Stimulated activated CD4-positive, alpha-beta T cell treated with anti-CD3 and anti-CD28 coated beads, TNF-alpha, amount 100 ng/mL, for 1 hour (primary cell): Measurements from ENCODE around the gene AMDHD2.

Experiments
- DNase-seq, 3 donors: peaks; one replicate each; pipeline ENCODE4 v3.0.0-alpha.2; 2020; ENCODE audit warnings: low read depth in 3 of 3, low spot score in 1 of 3

The AMDHD2 gene

DNA sequence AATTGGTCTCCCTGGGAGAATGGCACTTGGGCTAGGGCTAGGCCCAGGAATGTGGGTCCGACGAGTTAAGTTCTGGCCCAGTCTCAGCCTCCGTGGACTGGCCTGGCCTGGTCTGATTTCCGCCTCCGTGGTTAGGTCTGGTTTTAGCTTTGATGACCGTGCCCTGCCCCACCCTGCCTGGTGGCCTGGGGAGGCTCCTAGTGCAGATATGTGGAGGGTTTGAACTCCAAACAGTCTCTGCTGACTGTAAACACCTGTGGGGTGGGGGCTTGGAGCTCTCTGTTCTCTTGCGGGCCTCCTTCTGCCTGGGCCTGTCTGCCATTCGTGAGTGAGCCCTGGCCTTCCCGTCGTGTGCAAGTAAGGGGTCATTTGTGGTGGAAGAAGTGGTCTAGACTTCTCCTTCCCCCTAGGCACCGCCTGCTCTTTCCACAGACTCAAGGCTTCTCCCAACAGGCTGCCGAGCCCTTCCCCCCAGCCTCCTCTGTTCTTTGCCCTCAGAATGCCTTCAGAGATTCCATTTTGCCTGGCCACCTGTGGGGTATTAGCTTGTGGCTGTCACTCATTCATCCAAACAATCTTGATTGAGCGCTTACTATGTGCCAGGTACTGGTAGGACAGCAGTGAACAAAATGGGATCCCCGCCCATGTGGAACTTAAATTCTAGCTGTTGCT lies 4.9 kb upstream of the AMDHD2 start:
- DNase-seq = no peak

DNA sequence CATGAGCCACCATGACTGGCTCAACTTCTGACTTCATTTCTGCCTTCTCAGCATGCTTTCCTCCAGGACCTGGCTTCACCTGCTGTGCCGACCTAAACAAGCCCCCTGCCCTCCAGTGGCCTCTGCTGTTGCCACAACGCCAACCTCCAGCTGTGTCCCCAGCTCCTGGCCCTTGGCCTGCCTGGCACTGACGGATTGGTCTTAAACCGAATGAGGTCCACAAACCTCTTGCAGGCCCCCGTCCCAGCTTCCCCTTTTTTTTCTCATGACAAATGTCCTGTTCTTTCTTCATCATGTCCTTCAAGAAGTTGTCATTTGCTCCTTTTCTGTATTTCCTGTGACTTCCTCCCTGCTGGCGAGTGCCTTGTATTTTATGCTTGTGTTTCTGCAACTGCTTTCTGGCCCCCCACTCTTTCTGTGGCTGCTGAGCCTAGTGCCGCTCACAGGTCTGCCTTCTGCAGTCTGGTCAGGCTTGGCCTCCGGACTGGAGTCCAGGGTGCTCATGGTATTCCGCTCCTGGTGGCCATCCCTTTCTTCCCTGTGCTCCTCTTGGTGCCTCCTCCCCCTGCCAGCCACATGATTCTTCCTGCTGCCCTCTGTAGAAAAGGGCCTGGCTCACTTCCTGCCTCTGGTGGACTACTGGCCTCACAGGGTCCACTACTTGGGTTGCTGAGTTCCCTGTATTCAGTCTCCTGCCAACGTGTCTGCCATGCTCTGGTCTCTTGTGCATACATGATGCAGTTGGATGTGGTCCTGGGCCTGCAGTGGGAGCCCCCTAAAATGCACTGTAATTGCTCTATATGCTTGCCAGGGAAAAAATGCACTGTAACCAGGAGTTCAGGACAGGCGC lies 3.6 kb upstream of the AMDHD2 start:
- DNase-seq = no peak

DNA sequence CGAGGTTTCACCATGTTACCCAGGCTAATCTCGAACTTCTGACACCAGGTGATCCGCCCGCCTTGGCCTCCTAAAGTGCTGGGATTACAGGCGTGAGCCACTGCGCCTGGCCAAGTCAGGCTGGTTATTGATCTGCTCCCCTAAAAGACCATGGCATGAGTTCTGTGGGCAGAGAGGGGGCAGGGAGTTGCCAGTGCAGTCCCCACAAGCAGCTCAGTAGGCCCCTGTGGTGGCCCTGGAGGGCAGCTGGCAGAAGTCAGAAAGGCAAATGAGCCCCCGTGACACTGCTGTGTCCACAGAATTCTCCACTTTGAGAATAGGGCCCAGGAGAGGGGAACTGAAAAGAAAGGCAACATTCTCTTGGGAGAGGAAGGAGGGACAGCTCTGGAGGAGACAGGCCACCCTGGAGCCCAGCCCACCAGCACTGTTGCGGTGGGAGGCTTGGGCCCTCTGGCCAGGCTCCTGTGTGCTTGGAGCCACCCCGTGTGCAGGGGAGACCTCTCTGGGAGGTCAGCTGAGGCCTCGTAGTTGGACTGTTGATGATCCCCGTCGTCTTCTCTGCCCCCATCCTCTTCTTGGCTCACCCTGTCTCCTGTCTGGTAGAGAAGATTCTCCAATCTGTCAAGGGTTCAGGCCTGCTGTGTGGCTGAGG lies 2.1 kb upstream of the AMDHD2 start:
- DNase-seq = no peak

DNA sequence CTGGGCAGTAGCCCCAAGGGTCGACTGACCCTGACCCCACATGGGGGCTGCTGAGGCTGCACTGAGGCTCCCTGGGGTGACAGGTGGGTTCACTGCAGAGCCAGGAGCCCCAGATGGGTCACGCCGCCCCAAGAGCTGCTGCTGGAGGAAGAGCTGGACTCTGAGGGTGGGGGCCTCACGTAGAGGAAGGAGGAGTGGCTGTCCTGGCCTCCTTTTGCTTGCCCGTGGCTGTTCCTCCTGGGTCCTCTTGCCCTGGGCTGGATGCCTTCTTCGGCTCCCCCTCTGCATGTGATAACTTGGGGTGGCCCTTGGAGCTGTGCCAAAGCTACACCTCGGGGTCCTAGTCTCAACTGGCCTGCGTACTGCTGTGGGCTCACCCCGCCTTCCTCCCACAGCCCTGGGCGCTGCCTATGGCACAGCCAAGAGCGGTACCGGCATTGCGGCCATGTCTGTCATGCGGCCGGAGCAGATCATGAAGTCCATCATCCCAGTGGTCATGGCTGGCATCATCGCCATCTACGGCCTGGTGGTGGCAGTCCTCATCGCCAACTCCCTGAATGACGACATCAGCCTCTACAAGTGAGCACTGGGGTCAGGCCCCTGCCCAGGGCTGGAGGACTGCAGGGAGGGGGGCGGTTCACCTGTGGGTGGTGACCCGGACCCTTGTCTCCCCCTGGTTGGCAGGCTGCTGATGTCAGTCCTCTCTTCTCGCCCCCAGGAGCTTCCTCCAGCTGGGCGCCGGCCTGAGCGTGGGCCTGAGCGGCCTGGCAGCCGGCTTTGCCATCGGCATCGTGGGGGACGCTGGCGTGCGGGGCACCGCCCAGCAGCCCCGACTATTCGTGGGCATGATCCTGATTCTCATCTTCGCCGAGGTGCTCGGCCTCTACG lies 1.1 kb upstream of the AMDHD2 start:
- no peak for DNase-seq

DNA sequence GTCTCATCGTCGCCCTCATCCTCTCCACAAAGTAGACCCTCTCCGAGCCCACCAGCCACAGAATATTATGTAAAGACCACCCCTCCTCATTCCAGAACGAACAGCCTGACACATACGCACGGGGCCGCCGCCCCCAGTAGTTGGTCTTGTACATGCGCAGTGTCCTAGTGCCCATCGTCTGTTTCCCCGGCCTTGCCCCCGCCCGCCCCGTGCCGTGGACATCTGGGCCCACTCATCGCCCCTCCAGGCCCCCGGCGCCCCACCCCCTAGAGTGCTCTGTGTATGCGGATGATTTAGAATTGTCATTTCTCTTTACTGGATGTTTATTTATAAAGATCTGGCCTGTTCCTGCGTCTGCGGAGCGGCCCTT lies 475 bp upstream of the AMDHD2 start:
- no peak for DNase-seq

DNA sequence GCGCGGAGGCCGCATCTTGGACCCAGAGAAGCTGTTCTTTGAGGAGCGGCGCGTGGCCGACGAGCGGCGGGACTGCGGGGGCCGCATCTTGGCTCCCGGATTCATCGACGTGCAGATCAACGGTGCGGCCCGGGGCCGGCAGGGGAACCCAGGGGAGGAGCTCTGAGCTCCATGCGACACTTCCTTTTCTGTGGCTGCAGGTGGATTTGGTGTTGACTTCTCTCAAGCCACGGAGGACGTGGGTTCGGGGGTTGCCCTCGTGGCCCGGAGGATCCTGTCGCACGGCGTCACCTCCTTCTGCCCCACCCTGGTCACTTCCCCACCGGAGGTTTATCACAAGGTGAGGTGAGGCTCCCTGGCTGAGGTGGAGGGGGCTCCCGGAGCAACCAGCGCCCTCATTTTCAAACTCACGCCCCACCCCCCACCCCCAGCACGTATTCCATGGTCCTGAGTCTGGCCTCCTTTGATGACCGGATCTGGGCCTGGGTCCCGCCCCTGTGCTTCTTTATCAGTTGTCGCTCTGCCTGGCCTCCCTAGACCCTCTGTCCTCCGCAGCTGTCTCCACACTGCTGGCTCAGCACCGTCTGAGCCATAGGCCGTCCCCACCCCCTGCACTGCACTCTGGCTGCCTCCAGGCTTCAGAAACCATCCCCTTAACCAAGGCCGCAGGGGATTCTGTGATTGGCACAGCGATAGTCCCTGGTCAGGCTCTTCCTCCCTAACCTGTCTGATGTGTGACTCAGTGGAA lies 787 bp downstream of the AMDHD2 start:
- DNase-seq = no peak

DNA sequence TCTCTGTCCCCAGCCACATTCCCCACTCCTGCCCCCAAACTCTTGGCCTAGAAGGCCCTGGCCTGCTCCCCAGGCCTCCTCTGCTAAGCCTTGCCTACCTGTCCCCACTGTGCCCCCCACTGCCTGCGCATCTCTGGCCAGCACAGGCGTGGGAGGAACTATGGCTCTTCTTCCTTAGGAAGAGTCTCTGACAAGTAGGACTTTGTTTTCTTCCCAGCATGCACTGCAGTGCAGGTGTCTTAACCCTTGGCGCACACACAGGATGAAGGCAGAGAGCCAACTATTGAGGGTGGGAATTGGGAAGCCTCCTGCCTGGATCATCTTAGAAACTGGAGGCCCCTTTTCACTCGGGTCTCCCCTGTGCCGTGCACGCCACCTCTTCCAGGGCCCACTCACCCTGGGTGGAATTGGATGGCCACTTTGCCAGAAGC lies 3.6 kb downstream of the AMDHD2 start:
- no peak for DNase-seq

DNA sequence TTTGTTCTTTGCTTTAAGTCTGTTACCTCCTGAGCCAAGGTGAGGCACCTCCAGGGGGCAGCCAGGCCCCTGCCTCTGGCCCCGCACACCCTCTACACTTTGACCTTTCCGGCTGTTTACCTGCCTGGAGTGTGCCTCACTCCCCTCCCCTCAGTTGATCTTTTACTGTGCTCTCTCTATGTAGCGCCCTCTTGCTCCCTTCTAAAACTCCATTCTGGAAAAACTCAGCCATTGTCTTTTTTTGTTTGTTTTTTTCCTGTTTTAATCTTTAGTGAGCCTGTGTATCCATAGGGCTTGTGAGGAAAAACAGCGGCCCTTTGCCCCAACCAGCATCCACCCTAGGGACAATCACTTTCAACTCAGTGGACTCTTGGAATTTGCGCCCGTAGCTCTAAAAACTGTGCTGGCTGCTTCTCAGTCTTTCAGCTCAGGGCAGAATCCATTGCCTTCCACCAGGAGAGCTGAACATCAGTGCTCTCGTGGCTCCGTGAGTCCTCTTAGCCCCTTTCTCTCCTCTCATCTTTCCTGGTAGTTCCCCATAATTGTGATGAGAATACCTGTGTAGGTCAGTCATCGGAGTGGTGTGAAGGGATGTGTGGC lies 4.3 kb downstream of the AMDHD2 start:
- DNase-seq = no peak

DNA sequence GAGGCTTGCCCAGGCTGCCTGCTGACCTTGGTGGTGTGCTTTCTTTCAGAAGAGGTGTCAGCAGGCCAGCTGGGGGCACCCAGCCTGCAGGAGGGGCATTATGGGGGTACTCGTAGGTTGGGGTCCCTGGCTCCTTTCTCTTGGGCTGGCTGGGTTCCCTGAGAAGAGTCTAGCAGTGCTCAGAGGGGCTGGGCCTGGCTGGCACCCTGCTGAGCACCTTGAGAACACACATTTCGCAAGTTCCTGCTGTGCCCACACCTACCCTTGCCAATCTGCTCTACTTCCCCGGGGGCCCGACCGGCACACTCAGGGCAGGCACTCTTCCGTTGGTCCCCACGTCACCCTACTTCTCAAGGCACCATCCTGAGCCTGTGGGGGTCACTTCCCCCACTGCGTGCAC lies 6.0 kb downstream of the AMDHD2 start:
- DNase-seq = no peak

DNA sequence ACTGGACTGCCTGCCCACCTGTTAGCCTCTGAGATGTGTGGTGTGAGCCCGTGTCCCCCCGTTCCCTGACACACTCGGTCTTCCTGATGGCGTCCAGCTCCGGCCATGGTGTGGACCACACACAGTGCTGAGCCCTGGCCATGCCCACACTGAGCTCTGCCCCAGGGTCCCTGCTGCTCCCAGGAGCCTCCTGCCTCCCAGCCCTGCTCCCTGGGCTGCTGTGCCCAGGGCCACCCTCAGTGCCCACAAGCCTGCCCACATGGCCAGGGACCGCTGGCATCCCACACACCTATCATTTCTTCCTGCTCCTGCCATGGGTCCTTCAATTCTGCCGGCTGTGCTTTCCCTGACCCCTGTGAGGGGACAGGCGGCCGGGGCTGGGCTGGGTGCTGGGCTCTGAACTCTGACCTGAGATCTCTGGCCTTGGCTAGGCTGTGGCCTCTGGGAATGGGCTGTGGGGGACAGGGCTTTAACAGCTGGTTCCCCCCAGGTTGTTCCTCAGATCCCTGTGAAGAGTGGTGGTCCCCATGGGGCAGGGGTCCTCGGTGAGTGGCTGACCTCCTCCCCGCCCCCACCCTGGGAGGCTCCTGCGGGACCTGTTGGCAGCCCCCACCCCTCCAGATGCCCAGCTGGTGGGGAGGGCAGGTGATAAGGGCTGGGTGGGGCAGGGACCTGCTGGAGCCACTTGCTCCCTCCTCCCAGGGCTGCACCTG lies 7.1 kb downstream of the AMDHD2 start:
- no peak for DNase-seq

DNA sequence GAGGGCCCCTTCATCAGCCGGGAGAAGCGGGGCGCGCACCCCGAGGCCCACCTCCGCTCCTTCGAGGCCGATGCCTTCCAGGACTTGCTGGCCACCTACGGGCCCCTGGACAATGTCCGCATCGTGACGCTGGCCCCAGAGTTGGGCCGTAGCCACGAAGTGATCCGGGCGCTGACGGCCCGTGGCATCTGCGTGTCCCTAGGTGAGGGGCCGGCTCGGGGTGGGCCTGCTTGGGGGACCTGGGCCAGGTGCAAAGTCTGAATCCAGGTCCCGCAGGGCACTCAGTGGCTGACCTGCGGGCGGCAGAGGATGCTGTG lies 7.6 kb downstream of the AMDHD2 start:
- no peak for DNase-seq

DNA sequence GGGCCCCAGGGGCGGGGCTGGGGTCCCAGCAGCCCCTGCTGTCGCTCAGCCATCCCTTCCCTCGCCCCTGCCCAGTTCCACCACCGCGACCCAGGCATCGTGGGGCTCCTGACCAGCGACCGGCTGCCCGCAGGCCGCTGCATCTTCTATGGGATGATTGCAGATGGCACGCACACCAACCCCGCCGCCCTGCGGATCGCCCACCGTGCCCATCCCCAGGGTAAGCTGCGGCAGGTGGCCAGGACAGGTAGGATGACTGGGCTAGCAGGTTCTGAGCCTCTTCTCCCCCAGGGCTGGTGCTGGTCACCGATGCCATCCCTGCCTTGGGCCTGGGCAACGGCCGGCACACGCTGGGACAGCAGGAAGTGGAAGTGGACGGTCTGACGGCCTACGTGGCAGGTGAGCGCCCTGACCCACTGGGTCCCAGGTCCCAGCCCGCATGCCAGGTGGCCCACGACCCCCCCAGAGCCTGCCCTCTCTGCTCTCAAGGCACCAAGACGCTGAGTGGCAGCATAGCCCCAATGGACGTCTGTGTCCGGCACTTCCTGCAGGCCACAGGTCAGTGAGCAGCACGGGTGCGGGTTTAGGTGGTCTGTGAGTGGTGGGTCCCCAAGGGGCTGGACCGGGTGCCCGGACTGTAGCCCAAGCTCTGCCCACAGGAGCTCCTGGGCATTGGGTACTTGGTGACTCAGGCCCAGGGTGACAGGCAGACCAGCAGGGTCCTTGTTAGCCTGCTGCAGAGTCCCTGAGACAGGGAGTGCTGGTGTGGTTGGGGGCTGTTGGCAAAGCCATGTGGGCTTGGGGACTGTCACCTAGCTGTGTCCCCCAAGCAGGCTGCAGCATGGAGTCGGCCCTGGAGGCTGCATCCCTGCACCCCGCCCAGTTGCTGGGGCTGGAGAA lies 8.2 kb downstream of the AMDHD2 start:
- DNase-seq = no peak

DNA sequence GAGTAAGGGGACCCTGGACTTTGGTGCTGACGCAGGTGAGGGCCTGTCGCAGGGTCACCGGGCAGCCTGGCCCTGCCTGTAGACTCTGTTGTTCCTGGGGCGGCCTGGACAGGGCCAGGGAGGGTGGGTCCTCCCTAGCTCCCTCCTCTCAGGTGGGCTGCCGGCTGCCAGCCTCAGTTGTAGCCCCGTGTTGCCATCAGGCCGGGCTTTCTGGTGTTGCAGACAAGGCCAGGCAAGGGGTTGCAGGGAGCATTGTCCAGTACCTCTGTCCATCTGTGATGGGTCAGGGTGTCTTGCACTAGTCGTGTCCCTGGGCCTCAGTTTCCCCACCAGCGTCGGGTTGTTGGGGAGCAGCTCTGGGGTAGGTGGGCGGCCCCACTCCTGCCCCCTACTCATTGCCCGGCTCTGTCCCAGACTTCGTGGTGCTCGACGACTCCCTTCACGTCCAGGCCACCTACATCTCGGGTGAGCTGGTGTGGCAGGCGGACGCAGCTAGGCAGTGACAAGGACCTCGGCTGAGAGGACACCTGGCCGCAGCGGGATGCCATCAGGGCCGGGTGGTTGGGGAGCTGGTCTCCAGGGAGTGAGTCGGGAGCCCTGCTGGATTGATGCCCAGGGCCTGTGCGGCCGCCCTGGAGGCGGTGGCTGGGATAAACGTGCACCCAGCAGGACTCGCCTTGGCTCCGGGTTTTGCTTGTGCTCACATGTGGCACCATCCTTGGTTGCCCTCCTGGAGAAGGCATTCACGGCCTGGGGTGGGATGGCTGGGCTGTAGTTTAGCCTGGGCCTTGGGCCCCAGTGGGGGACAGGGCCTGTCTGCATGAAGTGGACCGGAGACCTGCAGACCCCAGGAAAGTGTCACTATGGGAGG lies 9.1 kb downstream of the AMDHD2 start:
- DNase-seq = no peak

DNA sequence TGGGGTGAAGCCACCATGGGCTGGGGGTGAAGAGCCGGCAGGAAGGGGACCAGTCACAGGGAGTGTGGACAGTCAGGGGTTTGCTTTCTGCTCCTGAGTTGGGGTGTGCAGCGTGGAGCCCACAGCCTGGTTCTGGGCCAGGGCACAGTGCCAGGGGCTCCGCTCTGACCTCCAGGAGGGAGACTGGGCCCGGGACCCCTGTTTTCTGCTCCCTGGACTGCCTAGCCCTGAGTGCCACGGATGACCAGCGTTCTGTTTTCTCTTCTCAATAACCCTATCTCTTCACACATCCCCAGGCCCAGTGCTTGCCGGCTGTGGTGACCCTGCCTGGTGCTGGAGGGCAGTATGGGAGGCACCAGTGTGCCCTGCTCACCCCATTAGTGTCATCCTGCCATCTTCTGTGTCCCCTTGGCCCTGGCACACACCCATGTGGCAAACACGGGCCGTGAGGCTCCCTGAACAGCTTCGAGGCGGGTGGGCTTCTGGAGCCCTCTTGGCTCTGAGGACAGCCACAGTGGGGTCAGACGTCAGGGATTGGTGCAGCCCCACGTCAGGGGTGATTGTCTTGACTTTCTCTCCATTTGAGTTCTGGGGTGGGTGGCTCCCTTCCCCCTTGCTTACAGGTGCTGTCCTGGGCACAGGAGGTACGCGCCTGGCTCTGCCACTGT lies 9.9 kb downstream of the AMDHD2 start:
- no peak for DNase-seq

DNA sequence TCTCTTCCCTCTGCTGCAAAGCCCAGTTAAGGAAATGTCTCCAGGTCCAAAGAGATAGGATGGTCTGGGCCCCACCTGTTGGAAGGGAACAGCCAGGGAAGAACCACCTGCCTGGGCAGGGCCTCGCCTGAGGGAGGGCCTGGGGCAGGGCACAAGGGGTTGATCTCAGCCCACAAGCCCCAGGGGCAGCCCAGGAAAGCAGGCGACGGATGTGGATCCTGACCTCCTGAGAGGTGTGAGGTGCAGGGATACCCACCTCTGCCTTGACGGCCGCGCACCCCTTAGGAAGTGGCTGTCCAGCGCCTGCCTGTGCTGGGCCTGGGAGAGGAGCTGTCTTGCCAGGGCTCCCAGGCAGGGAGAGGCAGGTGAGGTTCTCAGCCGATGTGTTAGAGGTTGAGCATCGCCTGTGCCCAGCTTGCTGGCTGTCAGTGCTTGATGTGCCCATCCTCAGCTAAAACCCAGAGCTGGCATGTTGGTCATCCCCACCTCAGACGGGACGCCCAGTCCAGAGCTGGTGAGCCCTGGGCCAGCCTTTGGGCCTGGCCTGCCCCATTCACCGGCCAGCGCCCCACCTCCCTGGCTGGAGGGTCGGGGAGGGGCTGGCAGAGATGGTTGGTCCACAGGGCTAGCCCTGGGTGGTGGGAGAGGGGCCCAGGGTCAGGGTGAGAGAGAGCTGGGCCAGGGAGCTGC lies 10.6 kb downstream of the AMDHD2 start:
- DNase-seq = no peak

DNA sequence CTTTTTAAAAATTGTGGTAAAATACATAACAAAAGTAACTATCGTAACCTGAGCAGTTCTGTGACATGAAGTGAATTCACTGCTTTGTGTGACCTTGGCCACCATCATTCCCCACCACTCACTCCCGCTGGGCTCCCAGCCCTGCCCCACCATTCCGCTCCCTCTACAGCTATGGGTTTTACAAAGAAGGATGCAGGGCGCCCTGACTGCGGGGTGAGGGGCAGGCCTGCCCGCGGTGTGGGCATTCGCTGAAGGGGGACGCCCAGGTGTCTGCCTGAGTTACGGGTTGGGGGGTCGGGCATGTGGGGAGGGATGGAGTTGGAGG lies 11.2 kb downstream of the AMDHD2 start, which contains the start of gene CEMP1:
Gene CEMP1, minus strand, starts transcription at position 38 of the 325 bp plus-strand sequence. CDS start 335 bp downstream, outside the sequence.
- no peak for DNase-seq
